C4-2B (cell line): ENCODE results near the gene RIT2.

Experiments
- H3K27ac ChIP-seq: fragments of 450-650 bp; 2 replicates; pipeline ENCODE4 v1.5.1; 2017
- ZFX ChIP-seq: fragments of 450-650 bp; IDR thresholded peaks from 2 replicates; pipeline ENCODE4 v1.6.1; 2017
- TF ChIP-seq, protein P1 (sequence below): fragments of 450-650 bp; conservative IDR thresholded peaks from 2 replicates; pipeline ENCODE4 v1.5.1; 2017; ENCODE audit warnings: mild to moderate bottlenecking

The RIT2 gene

DNA sequence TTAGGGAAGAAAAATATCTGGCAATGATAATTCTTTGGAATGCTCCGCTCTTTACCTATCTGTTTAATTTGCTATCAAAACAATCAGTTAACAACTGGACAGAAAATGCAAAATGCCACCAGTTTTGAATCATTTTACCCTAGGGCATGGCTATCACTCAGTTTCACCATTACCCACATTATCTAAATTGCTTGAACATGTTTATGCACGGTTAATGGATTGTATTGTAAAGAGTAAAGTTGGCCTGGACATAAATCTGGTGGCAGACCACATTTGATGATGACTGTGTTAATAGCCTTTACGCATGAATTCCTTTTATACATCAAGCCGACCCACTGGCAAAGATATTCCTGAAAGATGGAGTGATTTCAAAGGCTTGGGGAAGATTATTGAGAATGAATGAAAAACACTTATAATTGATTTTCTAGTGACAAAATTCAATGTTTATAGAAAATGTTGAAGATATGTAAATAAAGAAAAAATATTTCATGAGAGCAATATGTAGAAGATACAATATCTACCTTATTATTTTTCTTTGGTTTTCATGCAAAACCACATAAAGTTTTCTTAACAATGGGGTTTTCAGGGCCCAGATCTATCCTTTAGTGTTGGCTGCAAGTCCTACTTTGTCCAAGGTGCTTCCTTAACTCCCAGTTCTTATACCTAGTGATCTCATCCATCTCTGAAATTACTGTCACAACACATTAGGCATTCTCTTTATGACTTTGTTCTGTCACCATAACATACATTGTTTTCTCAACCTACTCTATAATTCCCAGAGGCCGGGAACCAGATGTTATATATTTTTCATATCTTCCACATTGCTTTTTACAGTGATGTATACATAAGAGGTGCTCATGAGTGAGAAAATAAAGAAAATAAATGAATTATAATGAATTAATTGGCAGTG lies 265.1 kb downstream of the RIT2 start:
- no peak overlapping the region for H3K27ac ChIP-seq
- TF ChIP-seq, protein P1, sequence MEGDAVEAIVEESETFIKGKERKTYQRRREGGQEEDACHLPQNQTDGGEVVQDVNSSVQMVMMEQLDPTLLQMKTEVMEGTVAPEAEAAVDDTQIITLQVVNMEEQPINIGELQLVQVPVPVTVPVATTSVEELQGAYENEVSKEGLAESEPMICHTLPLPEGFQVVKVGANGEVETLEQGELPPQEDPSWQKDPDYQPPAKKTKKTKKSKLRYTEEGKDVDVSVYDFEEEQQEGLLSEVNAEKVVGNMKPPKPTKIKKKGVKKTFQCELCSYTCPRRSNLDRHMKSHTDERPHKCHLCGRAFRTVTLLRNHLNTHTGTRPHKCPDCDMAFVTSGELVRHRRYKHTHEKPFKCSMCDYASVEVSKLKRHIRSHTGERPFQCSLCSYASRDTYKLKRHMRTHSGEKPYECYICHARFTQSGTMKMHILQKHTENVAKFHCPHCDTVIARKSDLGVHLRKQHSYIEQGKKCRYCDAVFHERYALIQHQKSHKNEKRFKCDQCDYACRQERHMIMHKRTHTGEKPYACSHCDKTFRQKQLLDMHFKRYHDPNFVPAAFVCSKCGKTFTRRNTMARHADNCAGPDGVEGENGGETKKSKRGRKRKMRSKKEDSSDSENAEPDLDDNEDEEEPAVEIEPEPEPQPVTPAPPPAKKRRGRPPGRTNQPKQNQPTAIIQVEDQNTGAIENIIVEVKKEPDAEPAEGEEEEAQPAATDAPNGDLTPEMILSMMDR = no peak
- no peak for TF ChIP-seq ZFX

DNA sequence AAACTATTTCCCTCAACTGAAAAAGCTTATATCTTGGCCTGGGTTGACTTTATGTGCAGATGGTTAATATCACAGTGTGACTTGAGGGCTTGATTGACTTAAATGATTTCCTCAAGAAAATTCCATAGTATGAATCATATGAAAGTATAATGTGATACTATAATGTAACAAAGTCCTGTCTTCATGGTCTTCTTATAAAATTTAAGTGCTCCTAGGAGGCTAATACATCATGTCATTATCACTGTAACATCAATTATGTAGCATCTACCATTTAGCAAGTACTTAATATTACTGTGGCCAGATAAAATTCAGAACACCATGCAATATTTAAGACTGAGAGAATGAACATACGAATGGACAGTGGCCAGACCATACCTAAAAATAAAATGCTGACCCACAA lies 276.1 kb downstream of the RIT2 start:
- no peak for TF ChIP-seq ZFX
- TF ChIP-seq, protein P1 = no peak
- H3K27ac ChIP-seq = no peak overlapping the region

DNA sequence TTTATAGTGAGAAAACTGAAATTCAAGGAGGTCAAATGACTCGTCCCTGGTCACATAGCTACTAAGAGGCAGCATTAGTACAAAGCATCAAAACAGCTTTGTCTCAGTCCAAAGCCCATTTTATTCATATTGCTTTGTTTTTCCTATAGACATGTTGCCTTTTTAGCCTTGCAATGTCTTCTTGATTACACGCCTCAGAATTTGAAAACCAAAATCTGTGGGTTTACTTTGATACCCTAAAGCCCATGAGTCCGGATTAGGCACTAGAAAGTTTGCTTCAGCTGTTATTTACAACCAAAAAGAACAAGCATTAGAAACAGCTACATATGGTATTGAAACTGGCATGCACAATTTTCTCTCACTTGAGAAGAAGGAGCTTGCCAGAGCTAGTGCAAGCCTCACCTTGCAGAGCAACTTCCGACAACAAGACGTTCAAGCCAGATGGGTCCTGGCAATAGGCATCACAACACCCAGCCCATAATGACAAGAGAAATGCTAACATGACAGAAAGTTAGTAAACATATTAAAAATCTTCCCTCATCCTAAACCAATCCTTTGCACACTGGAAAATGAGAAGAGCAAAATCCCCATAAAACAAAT lies 276.8 kb downstream of the RIT2 start:
- H3K27ac ChIP-seq = no peak overlapping the region
- TF ChIP-seq, protein P1 = no peak
- TF ChIP-seq ZFX = no peak

DNA sequence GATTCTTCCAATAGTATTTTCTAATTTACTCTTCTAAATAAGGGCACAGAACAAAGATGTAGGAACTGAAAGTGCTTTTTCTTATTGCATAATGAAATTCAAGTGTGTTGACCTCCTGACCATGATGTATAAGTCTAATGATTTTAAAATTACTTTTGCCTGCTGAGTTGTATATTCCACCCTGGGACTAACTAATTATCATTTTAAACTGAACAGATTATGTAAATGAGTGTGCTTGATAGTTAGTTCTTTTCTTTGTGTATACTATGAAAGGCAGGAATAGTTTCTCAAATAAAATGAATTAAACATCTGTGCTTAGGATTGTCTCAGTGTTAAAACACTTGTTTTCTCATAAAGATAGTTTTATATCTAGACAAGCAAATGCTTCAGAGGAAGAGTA lies 284.5 kb downstream of the RIT2 start:
- TF ChIP-seq, protein P1 = no peak
- no peak for TF ChIP-seq ZFX

DNA sequence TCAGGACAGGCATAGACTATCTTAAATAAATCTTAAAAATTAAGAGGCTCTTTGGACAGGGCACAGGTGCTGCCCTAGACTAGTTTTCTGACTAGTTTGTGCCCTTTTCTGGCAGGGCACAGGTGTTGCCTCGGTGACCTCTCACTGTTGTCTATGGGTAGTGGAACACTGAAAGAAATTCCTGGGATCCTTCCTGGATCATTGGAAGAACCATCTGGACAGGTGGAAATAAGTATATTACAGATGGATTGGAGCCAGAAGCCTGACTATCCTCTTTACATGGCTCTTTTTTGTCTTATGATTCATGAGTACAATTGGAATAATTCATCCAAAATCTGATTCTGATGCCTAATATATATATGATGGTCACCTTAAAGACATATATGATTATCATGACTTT lies 286.6 kb downstream of the RIT2 start:
- TF ChIP-seq, protein P1 = no peak
- TF ChIP-seq ZFX = no peak
- H3K27ac ChIP-seq = no peak overlapping the region

More for the DNA sequence above, 284.5 kb downstream of the RIT2 start:
- no peak overlapping the region for H3K27ac ChIP-seq

DNA sequence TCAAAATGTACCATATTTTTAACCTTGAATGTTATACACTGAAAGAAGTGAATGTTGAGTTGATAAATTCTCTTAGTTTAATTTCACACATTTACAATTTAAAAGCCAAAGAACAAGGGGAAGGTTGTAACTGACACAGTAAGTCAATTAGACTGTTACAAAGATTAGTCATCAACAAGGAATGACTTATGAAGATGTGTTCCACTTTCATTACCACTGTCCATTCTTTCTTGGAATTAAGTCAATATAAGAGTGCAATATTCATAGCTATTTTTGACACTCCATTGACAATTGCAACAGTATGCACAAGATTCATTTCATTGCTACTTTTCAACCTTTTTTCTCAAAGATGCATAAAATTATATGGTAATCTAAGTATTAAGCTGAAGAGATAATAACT lies 291.3 kb downstream of the RIT2 start:
- no peak for TF ChIP-seq ZFX
- TF ChIP-seq, protein P1 = no peak
- no peak overlapping the region for H3K27ac ChIP-seq

DNA sequence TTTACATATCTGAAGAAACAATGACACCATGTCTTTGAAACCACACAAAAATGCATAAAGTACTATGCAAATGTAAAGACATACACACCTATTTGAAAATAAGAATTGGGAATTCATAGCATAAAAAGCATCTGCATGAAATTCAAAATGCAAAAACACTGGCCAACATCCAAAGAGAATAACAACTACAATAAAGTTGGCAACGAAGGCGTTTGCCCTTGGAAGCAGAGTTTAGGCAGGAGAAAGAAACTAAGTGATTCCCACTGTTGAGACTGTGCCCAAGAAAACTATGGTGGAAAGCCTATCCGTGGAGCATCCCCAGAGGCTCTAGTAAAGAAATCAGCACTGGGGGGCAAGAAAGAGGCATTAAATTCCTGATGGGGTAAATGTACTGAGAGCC lies 292.8 kb downstream of the RIT2 start:
- no peak for TF ChIP-seq ZFX
- TF ChIP-seq, protein P1 = no peak
- no peak overlapping the region for H3K27ac ChIP-seq
